Smooth muscle cell (in vitro differentiated cells): Measurements from ENCODE around the gene SMIM9. TPM values are rescaled to one million over a fixed set of nuclear protein-coding genes. Genes with fewer than 3 reads are reported as not detected.

Experiments used
- DNase-seq: peaks from one replicate; lab custom pipeline; 2025; ENCODE audit not compliant: unreplicated experiment; lab: John Stamatoyannopoulos, UW
- H2AFZ ChIP-seq: fragments of 200-600 bp; sonication (generic); 2 replicates; pipeline ENCODE4 v1.6.0; 2016; ENCODE audit warnings: antibody characterized with exemption, low read depth, mild to moderate bottlenecking
- H3F3A ChIP-seq: fragments of 200-600 bp; sonication (generic); 2 replicates; pipeline ENCODE4 v1.6.0; 2017; ENCODE audit warnings: antibody characterized with exemption, low read depth
- H3K27ac ChIP-seq: fragments of 200-600 bp; sonication (generic); 2 replicates; pipeline ENCODE4 v1.5.1; 2016; ENCODE audit warnings: low read depth, mild to moderate bottlenecking
- H3K27me3 ChIP-seq: fragments of 200-600 bp; sonication (generic); 2 replicates; pipeline ENCODE4 v1.6.1; 2016; ENCODE audit warnings: low read depth, mild to moderate bottlenecking
- H3K36me3 ChIP-seq: fragments of 200-600 bp; sonication (generic); 2 replicates; pipeline ENCODE4 v1.5.1; 2016; ENCODE audit warnings: low read depth
- H3K4me1 ChIP-seq: fragments of 200-600 bp; sonication (generic); 2 replicates; pipeline ENCODE4 v1.5.1; 2016; ENCODE audit warnings: low read depth
- H3K4me2 ChIP-seq: fragments of 200-600 bp; sonication (generic); 2 replicates; pipeline ENCODE4 v1.6.0; 2016; ENCODE audit warnings: mild to moderate bottlenecking
- H3K4me3 ChIP-seq: fragments of 200-600 bp; sonication (generic); 2 replicates; pipeline ENCODE4 v1.5.1; 2016; ENCODE audit warnings: mild to moderate bottlenecking
- H3K79me2 ChIP-seq: fragments of 200-600 bp; sonication (generic); 2 replicates; pipeline ENCODE4 v1.6.0; 2016; ENCODE audit warnings: low read depth, mild to moderate bottlenecking
- H3K9ac ChIP-seq: fragments of 200-600 bp; sonication (generic); 2 replicates; pipeline ENCODE4 v1.6.0; 2016; ENCODE audit warnings: low read depth
- H3K9me3 ChIP-seq: fragments of 200-600 bp; sonication (generic); replicated peaks from 2 replicates; pipeline ENCODE4 v1.5.1; 2016; ENCODE audit warnings: low read depth
- H4K20me1 ChIP-seq: fragments of 200-600 bp; sonication (generic); 2 replicates; pipeline ENCODE4 v1.6.0; 2016; ENCODE audit warnings: low read depth
- CTCF ChIP-seq: fragments of 200-600 bp; sonication (generic); IDR thresholded peaks from 2 replicates; pipeline ENCODE4 v1.5.1; 2017; ENCODE audit warnings: borderline replicate concordance, mild to moderate bottlenecking, antibody characterized with exemption; ENCODE audit not compliant: insufficient read depth, poor library complexity, severe bottlenecking
- WGBS: methylation state at CpG from one replicate; pipeline ENCODE4 v1.1.7; 2016; ENCODE audit warnings: low lambda C conversion rate; 5-methylcytosine and 5-hydroxymethylcytosine counted together
- polyA plus RNA-seq: library from polyadenylated mRNA; unstranded; fragments of >200 nt; fragmentation: Nextera tagmentation; extraction: Ambion mirVana; gene quantifications from 2 replicates; pipeline ENCODE4 v1.2.1, GENCODE V29; 2016
- total RNA-seq: library from RNA; depleted of rRNA; stranded (reverse); fragments of >200 nt; gene quantifications from 2 replicates; pipeline ENCODE4 v1.2.3, GENCODE V29; 2014

The SMIM9 gene
- total and polyA plus RNA-seq, 2 experiments from 2014 or later = not detected

GRCh38 chrX:154793084-154793795, 41.2 kb downstream of the SMIM9 start:
- Histone ChIP-seq H3F3A (no peaks in the 10 kb centered on the region), H3K4me2 (no peak overlapping the region), H3K9ac (no peak overlapping the region), H3K27ac (no peak overlapping the region), H3K27me3 (no peaks in the 10 kb centered on the region), H3K4me3 (no peak overlapping the region), H3K4me1 (no peaks in the 10 kb centered on the region), H3K79me2 (no peaks in the 10 kb centered on the region), H3K9me3 (no peaks in the 10 kb centered on the region), H2AFZ (no peak overlapping the region), H4K20me1 (no peaks in the 10 kb centered on the region), H3K36me3 (no peaks in the 10 kb centered on the region)
- WGBS = 83% methylated on average over 7 of the region's 7 CpGs
- DNase-seq = no peak
- no peak for TF ChIP-seq CTCF

- no peaks in the 10 kb centered on the region for H3K4me1 ChIP-seq
- H3K4me3 ChIP-seq = no peak overlapping the region
- H2AFZ ChIP-seq = no peak overlapping the region
- no peaks in the 10 kb centered on the region for H3K79me2 ChIP-seq
- H3F3A ChIP-seq = no peaks in the 10 kb centered on the region
- no peak overlapping the region for H3K9ac ChIP-seq
- H4K20me1 ChIP-seq = no peaks in the 10 kb centered on the region
- TF ChIP-seq CTCF = no peak
- no peaks in the 10 kb centered on the region for H3K36me3 ChIP-seq
- H3K9me3 ChIP-seq = no peaks in the 10 kb centered on the region
- no peaks in the 10 kb centered on the region for H3K27me3 ChIP-seq
- no peak overlapping the region for H3K27ac ChIP-seq
- 85% methylated on average over 8 of the region's 8 CpGs for WGBS
- no peak overlapping the region for H3K4me2 ChIP-seq
- no peak for DNase-seq
These were observed 42.5 kb downstream of the SMIM9 start for GRCh38 chrX:154791939-154792338.

GRCh38 chrX:154791467-154791866, 43.0 kb downstream of the SMIM9 start:
- WGBS = 69% methylated on average over 4 of the region's 4 CpGs

More at GRCh38 chrX:154791467-154791866, 43.0 kb downstream of the SMIM9 start:
- Histone ChIP-seq H2AFZ (no peak overlapping the region), H3K9ac (no peak overlapping the region), H3K4me3 (no peak overlapping the region), H3F3A (no peaks in the 10 kb centered on the region), H3K4me2 (no peak overlapping the region), H3K36me3 (no peaks in the 10 kb centered on the region), H3K4me1 (no peaks in the 10 kb centered on the region), H3K79me2 (no peaks in the 10 kb centered on the region), H3K27ac (no peak overlapping the region), H3K27me3 (no peaks in the 10 kb centered on the region), H4K20me1 (no peaks in the 10 kb centered on the region), H3K9me3 (no peaks in the 10 kb centered on the region)
- TF ChIP-seq CTCF = no peak
- no peak for DNase-seq
